Tracheal epithelial cell (primary cell): ENCODE data around the gene TMEM200A. TPM values are rescaled to one million over a fixed set of nuclear protein-coding genes. Genes with fewer than 3 reads are reported as not detected.

Source experiments
- total RNA-seq: library from RNA; depleted of rRNA; stranded (reverse); fragments of >200 nt; gene quantifications from 2 replicates; pipeline ENCODE4 v1.2.1, GENCODE V29; 2014

TMEM200A gene
- under 0.01 and 0.96 TPM in 2 replicates for total RNA-seq

GRCh38 chr6:130365166-130366106, at the start of gene TMEM200A:
TSS of gene TMEM200A (plus strand) at chr6:130366017. CDS start at chr6:130440423, 74,406 bp downstream.

Other genes with a start within 250 kb of the TMEM200A start
- not detected in 2 replicates for gene SAMD3, start 143.1 kb upstream of the TMEM200A start, total RNA-seq